MCF 10A (cell line): ENCODE results near the gene H6PD. TPM values are rescaled to one million over a fixed set of nuclear protein-coding genes. Genes with fewer than 3 reads are reported as not detected.

Experiments used
- BruUV-seq: library from RNA; stranded (reverse); fragments of 400-500 nt; replicated peaks from 2 replicates; lab custom pipeline; 2021; lab: Mats Ljungman, UMichigan
- CTCF ChIA-PET: fragments of 300-600 bp; sonication (Branson Sonifier 250); formaldehyde crosslinking; extraction: SDS; loops from one replicate; lab custom pipeline; 2021; ENCODE audit warnings: antibody characterized with exemption, inconsistent platforms; lab: Yijun Ruan, JAX
- POLR2A ChIA-PET: fragments of 300-600, 350-650 bp; sonication (Branson Sonifier 250); formaldehyde crosslinking; extraction: SDS; loops from one replicate; lab custom pipeline; 2020; ENCODE audit warnings: antibody characterized with exemption, inconsistent platforms; lab: Yijun Ruan, JAX
- DNase-seq: peaks from one replicate; pipeline ENCODE4 v3.0.0-alpha.2; 2018; ENCODE audit not compliant: unreplicated experiment
- H3K27ac Mint-ChIP-seq: one replicate; pipeline ENCODE4 v1.8.0; 2022; ENCODE audit warnings: mild to moderate bottlenecking, low read depth, mixed read lengths; ENCODE audit not compliant: unreplicated experiment
- H3K27me3 Mint-ChIP-seq: one replicate; pipeline ENCODE4 v1.8.0; 2022; ENCODE audit warnings: mixed read lengths; ENCODE audit not compliant: insufficient read depth, unreplicated experiment
- H3K36me3 Mint-ChIP-seq: one replicate; pipeline ENCODE4 v1.8.0; 2022; ENCODE audit warnings: mild to moderate bottlenecking, moderate library complexity, mixed read lengths; ENCODE audit not compliant: insufficient read depth, unreplicated experiment
- H3K4me1 Mint-ChIP-seq: one replicate; pipeline ENCODE4 v1.8.0; 2022; ENCODE audit warnings: mixed read lengths; ENCODE audit not compliant: insufficient read depth, unreplicated experiment
- H3K4me3 Mint-ChIP-seq: one replicate; pipeline ENCODE4 v1.8.0; 2022; ENCODE audit warnings: mild to moderate bottlenecking, moderate library complexity, mixed read lengths; ENCODE audit not compliant: unreplicated experiment
- H3K9me3 Mint-ChIP-seq: one replicate; pipeline ENCODE4 v1.8.0; 2022; ENCODE audit warnings: mixed read lengths; ENCODE audit not compliant: unreplicated experiment
- intact Hi-C: fragments of 100-400 bp; cut with micrococcal nuclease; formaldehyde crosslinking; loops from 2 replicates; pipeline ENCODE4 v1.14.1; 2022
- total RNA-seq: library from RNA; stranded (reverse); gene quantifications from 2 replicates; pipeline ENCODE4 v1.2.3, GENCODE V29; 2022
- TF ChIP-seq, protein P1 (sequence below): fragments of 200-600 bp; IDR thresholded peaks from one replicate; pipeline ENCODE4 v1.8.0; 2022; ENCODE audit warnings: antibody characterized with exemption, mild to moderate bottlenecking; ENCODE audit not compliant: unreplicated experiment

The H6PD gene
- total RNA-seq, 1 experiment from 2014 or later: 23.6 TPM

GRCh38 chr1:9313576-9313975, 79.0 kb downstream of the H6PD start:
- Mint-ChIP-seq H3K36me3 (no peaks in the 10 kb centered on the region), H3K27me3 (no peaks in the 10 kb centered on the region), H3K4me1 (peaks cover 44% of the 10 kb centered on the region), H3K4me3 (no peak overlapping the region), H3K27ac (peak overlapping the region; percentile 81), H3K9me3 (no peaks in the 10 kb centered on the region)
- TF ChIP-seq, protein P1, sequence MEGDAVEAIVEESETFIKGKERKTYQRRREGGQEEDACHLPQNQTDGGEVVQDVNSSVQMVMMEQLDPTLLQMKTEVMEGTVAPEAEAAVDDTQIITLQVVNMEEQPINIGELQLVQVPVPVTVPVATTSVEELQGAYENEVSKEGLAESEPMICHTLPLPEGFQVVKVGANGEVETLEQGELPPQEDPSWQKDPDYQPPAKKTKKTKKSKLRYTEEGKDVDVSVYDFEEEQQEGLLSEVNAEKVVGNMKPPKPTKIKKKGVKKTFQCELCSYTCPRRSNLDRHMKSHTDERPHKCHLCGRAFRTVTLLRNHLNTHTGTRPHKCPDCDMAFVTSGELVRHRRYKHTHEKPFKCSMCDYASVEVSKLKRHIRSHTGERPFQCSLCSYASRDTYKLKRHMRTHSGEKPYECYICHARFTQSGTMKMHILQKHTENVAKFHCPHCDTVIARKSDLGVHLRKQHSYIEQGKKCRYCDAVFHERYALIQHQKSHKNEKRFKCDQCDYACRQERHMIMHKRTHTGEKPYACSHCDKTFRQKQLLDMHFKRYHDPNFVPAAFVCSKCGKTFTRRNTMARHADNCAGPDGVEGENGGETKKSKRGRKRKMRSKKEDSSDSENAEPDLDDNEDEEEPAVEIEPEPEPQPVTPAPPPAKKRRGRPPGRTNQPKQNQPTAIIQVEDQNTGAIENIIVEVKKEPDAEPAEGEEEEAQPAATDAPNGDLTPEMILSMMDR: no peak
- intact Hi-C loops: no loop called here
- BruUV-seq: no TSS peak
- CTCF ChIA-PET: no interaction called here
- POLR2A ChIA-PET: interaction anchor here (0.8 to 1.0 kb wide), 2 partner anchors 9 to 13 kb away, joined by 3 to 6 read pairs; no protein-coding TSS in a partner anchor
- no peak for DNase-seq

DNA sequence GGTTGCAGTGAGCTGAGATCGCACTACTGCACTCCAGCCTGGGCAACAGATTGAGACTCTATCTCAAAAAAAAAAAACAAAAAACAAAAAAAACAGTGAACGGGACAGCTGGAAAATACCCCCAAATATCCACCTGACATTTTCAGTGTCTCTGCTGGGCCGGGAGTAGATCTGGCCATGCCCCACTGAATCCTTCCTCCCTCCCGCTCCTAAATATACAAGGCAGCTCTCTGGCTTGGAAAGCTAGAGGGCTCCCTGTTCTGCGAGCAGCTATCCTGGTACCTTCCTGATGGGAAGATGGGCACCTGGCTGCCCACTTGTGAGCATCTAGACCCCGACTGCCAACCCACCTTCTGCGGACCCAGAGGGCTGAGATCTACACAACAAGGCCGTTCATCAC, 79.5 kb downstream of the H6PD start:
- Mint-ChIP-seq H3K4me3 (no peak overlapping the region), H3K27ac (peak overlapping the region; percentile 81), H3K4me1 (peaks cover 40% of the 10 kb centered on the region), H3K9me3 (no peaks in the 10 kb centered on the region), H3K36me3 (no peaks in the 10 kb centered on the region), H3K27me3 (no peaks in the 10 kb centered on the region)
- TF ChIP-seq, protein P1: no peak
- BruUV-seq: no TSS peak
- ChIA-PET CTCF (no interaction called here), POLR2A (interaction anchor here (0.8 to 1.0 kb wide), 2 partner anchors 9 to 13 kb away, joined by 3 to 6 read pairs; no protein-coding TSS in a partner anchor)
- DNase-seq: no peak
- intact Hi-C loops: no loop called here

GRCh38 chr1:9314711-9315379, 80.3 kb downstream of the H6PD start:
- intact Hi-C loops: no loop called here
- peak overlapping the region; percentile 46 for H3K4me3 Mint-ChIP-seq
- H3K36me3 Mint-ChIP-seq: no peaks in the 10 kb centered on the region
- no peaks in the 10 kb centered on the region for H3K27me3 Mint-ChIP-seq
- no peaks in the 10 kb centered on the region for H3K9me3 Mint-ChIP-seq
- no peak for DNase-seq
- CTCF ChIA-PET: no interaction called here
- no TSS peak for BruUV-seq
- H3K27ac Mint-ChIP-seq: peak overlapping the region; percentile 81
- TF ChIP-seq, protein P1: no peak
- H3K4me1 Mint-ChIP-seq: peaks cover 39% of the 10 kb centered on the region
- POLR2A ChIA-PET: interaction anchor here (1.0 kb wide), 1 partner anchor 10 kb away, joined by 3 read pairs; no protein-coding TSS in a partner anchor

- Mint-ChIP-seq H3K9me3 (no peaks in the 10 kb centered on the region), H3K27me3 (no peaks in the 10 kb centered on the region), H3K4me3 (peak overlapping the region; percentile 46), H3K36me3 (no peaks in the 10 kb centered on the region), H3K4me1 (peaks cover 42% of the 10 kb centered on the region), H3K27ac (peak overlapping the region; percentile 81)
- TF ChIP-seq, protein P1: no peak
- intact Hi-C loops: no loop called here
- DNase-seq: peak; percentile 84
- ChIA-PET CTCF (no interaction called here), POLR2A (no interaction called here)
- no TSS peak for BruUV-seq
Observed at GRCh38 chr1:9315411-9316079, 81.0 kb downstream of the H6PD start.
